Measurements from ENCODE around the gene CBFA2T2.
"Not testable (repeated sequence)": the region's sequence is repeated elsewhere in the genome, so short reads cannot be mapped to it uniquely, and the experiment has no call there.

CBFA2T2 gene

DNA sequence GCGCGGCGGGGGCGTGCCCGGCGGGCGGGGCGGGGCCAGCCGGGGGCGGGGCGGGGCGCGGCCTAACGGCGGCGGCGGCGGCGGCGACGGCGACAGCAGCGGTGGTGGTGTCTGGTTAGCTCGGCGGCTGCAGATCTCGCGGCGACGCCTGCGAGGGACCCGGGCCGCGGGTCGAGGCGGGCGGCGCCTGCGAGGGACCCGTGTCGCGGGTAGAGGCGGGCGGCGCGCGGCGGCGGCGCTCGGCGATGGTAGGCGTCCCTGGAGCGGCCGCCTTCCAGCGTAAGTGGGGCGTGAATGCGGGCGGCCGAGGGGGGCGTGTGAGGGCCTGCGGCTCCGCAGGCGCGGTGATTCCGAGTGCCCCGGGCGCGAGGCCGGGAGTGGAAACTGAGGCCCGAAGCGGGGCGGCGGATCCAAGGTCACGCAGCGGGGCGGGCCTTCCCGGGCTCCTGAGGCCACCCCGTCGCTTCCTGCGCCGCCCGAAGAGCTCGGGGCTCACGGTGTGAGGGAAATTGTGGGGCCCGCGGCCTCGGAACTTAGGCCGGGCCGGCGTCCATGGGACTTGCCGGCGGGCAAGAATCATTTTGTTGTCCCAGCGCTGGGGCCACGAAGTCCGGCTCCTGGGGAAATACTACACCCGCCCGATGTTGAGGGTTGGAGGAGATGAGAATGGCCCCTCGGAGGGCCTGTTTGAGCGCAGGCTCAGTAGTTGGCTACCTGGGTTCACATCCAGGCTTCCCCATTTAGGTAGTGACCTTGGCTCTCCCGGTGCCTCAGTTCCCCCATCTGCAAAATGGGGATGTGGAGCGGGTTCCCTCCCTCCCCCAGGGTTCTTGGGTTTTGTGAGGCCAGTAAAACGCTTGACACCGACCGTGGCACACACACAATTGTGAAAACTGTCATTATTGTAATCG, at the start of gene CBFA2T2:
Gene CBFA2T2 (plus strand): TSS at position 74 of the 911 bp plus-strand sequence. CDS start 172 bp downstream, at position 246.
- no peak for DNase-seq (ENCODE audit: low read depth, low spot score)
- Histone ChIP-seq H3K4me1 (ENCODE audit: insufficient read depth, insufficient read length) (no peaks in the 10 kb centered on the region), H3K9me3 (ENCODE audit: insufficient read depth, low read length) (no peaks in the 10 kb centered on the region), H3K36me3 (ENCODE audit: insufficient read depth, insufficient read length, low read length) (no peaks in the 10 kb centered on the region), H3K4me3 (ENCODE audit: insufficient read length, low read depth) (peak within 1 kb of the TSS; percentile 69), H3K9ac (ENCODE audit: insufficient read length, low read depth) (peak within 1 kb of the TSS; percentile 76), H3K27me3 (ENCODE audit: insufficient read depth, insufficient read length) (no peaks in the 10 kb centered on the region)
- TF ChIP-seq YY1 (IDR thresholded peaks at IDR 0.05; ENCODE audit: insufficient read depth, insufficient read length) = no peak
- no peak for TF ChIP-seq ZNF274 (IDR thresholded peaks at IDR 0.05; ENCODE audit: low read depth, low read length)
- TF ChIP-seq SUZ12 (IDR thresholded peaks at IDR 0.05; ENCODE audit: extremely low read depth, insufficient read depth, insufficient read length) = no peak

DNA sequence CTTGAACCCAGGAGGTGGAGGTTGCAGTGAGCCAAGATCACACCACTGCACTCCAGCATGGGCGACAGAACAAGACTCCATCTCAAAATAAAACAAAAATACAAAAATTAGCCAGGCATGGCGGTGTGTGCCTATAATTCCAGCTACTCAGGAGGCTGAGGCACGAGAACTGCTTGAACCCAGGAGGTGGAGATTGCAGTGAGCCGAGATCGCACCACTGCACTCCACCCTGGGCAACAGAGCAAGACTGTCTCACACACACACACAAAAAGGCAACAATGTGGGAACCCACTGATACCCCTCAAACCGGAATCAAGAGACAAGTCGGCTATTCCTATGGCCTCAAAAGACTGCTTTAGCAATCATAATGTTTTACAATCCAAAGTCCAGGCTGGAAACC, 49.3 kb upstream of the CBFA2T2 start:
- peaks cover 21% of the 10 kb centered on the region for H3K27me3 ChIP-seq (ENCODE audit: insufficient read depth, insufficient read length)
- not testable (repeated sequence) for H3K4me1 ChIP-seq (ENCODE audit: insufficient read depth, insufficient read length); H3K9ac ChIP-seq (ENCODE audit: insufficient read length, low read depth); H3K36me3 ChIP-seq (ENCODE audit: insufficient read depth, insufficient read length, low read length); DNase-seq (ENCODE audit: low read depth, low spot score); H3K9me3 ChIP-seq (ENCODE audit: insufficient read depth, low read length); H3K4me3 ChIP-seq (ENCODE audit: insufficient read length, low read depth)

DNA sequence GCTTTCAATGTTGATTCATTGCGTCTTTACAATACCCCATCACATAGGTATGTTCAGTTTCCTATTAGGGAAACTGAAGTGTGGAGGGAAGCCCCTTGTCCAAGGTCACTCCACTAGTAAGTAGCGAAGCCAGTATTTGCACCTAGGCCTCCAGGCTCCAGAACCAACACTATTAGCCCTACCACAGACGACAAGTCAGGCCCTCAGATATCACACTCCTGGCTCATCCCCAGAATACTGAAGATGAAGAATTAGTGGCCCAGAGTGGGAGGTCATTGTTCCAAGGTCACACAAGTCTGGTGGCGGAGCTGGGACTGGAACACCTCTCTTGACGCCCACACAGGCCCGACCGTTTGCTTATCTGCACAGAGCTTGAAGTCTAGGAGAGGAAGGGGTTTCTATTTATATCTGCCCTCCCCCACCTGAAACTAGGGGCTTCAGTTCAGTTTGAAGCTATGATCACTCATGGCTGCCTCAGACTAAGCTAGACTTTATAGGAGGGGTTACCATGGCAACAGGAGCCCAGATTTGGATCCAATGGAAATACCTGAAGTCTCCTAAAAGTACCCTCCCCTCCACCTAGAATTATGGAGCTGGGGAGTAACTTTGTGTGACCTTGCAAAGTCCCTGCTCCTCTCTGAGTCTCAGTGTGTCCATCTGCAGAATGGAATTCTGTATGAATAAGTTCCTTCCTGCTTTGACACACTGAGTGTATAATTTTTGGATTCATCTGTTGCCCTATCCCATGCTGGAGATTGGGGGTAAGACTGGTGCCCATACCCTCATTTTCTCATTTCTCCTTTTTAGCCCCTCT, 48.5 kb upstream of the CBFA2T2 start:
- TF ChIP-seq ZNF274 (IDR thresholded peaks at IDR 0.05; ENCODE audit: low read depth, low read length) (no peak), SUZ12 (IDR thresholded peaks at IDR 0.05; ENCODE audit: extremely low read depth, insufficient read depth, insufficient read length) (no peak), YY1 (IDR thresholded peaks at IDR 0.05; ENCODE audit: insufficient read depth, insufficient read length) (no peak)

DNA sequence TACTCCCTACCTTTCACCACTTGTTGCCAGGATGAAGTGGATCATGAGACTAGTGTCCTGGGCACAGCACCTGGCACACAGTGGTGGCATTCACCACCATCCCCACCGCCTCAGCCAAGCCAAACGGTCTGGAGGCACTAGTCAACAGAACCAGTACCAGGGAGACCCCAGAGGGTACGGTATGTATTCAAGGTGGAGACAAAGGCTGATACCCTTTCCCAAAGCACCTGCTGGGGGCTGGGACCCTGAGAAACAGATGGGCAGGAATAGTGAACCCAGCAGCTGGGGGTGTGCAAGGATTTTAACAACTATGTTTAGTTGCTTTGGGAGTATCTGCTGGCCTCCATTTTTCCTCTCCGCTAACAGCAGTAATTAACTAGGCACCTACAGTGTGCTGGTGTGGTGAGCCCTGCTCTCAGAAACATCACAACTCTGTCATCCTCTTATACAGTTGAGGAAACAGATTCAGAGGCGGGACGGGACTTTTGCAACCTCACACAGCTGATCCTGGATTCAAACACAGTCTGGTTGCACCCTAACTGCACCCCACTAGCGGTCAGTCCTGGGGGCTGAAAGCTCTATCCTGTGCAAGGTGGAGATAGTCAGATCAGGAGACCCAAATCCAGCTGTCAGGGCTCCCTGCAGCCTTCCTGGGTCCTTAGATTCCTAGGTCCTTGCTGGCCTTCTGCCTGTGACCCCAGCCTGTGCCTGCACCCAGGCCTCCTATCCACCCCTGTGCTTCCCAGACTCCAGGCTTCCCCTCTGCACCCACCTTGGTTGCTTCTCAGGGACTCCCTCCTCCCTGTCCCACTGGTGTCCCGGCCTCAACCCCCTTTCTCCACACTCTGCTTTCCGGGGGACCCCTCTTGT, 47.5 kb upstream of the CBFA2T2 start:
- Histone ChIP-seq H3K9me3 (ENCODE audit: insufficient read depth, low read length) (no peaks in the 10 kb centered on the region), H3K27me3 (ENCODE audit: insufficient read depth, insufficient read length) (peaks cover 21% of the 10 kb centered on the region), H3K36me3 (ENCODE audit: insufficient read depth, insufficient read length, low read length) (no peaks in the 10 kb centered on the region), H3K9ac (ENCODE audit: insufficient read length, low read depth) (peak overlapping the region; percentile 64), H3K4me3 (ENCODE audit: insufficient read length, low read depth) (peak overlapping the region; percentile 55), H3K4me1 (ENCODE audit: insufficient read depth, insufficient read length) (peaks cover 10% of the 10 kb centered on the region)
- DNase-seq (ENCODE audit: low read depth, low spot score) = no peak
- TF ChIP-seq ZNF274 (IDR thresholded peaks at IDR 0.05; ENCODE audit: low read depth, low read length) (no peak), SUZ12 (IDR thresholded peaks at IDR 0.05; ENCODE audit: extremely low read depth, insufficient read depth, insufficient read length) (no peak), YY1 (IDR thresholded peaks at IDR 0.05; ENCODE audit: insufficient read depth, insufficient read length) (no peak)

More for the DNA sequence above, 48.5 kb upstream of the CBFA2T2 start:
- Histone ChIP-seq H3K4me1 (ENCODE audit: insufficient read depth, insufficient read length) (peaks cover 10% of the 10 kb centered on the region), H3K9me3 (ENCODE audit: insufficient read depth, low read length) (no peaks in the 10 kb centered on the region), H3K36me3 (ENCODE audit: insufficient read depth, insufficient read length, low read length) (no peaks in the 10 kb centered on the region), H3K27me3 (ENCODE audit: insufficient read depth, insufficient read length) (peaks cover 21% of the 10 kb centered on the region), H3K4me3 (ENCODE audit: insufficient read length, low read depth) (no peak overlapping the region), H3K9ac (ENCODE audit: insufficient read length, low read depth) (no peak overlapping the region)
- DNase-seq (ENCODE audit: low read depth, low spot score) = no peak

DNA sequence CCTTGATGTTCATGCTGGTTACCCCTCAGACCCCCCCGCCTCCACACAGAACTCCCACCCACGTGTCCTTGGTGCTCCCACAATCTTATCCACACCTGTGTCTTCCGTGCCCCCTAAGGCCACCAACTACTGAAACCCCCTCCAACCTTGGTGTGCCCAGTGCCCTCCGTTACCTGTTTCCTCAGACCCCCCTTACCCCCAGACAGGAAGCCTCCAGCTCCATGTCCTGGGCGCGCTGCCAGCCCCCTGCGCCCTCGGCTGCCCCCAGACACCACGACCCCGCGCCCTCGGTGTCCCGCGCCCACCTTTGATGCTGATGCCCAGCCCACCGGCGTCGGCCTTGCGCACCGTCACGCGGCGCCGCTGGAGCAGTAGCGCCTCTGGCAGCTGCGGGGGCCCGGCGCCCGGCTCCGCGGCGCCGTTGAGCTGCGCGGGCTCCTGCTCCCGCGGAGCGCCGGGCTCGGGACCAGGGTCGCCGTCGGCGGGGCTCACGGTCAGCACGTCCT, 46.8 kb upstream of the CBFA2T2 start:
- H3K4me1 ChIP-seq (ENCODE audit: insufficient read depth, insufficient read length) = peaks cover 7% of the 10 kb centered on the region
- TF ChIP-seq ZNF274 (IDR thresholded peaks at IDR 0.05; ENCODE audit: low read depth, low read length) (no peak), YY1 (IDR thresholded peaks at IDR 0.05; ENCODE audit: insufficient read depth, insufficient read length) (no peak), SUZ12 (IDR thresholded peaks at IDR 0.05; ENCODE audit: extremely low read depth, insufficient read depth, insufficient read length) (no peak)
- no peak for DNase-seq (ENCODE audit: low read depth, low spot score)
- H3K9ac ChIP-seq (ENCODE audit: insufficient read length, low read depth) = peak overlapping the region; percentile 64
- H3K9me3 ChIP-seq (ENCODE audit: insufficient read depth, low read length) = no peaks in the 10 kb centered on the region
- H3K36me3 ChIP-seq (ENCODE audit: insufficient read depth, insufficient read length, low read length) = no peaks in the 10 kb centered on the region
- H3K4me3 ChIP-seq (ENCODE audit: insufficient read length, low read depth) = peak overlapping the region; percentile 55
- H3K27me3 ChIP-seq (ENCODE audit: insufficient read depth, insufficient read length) = peaks cover 21% of the 10 kb centered on the region

DNA sequence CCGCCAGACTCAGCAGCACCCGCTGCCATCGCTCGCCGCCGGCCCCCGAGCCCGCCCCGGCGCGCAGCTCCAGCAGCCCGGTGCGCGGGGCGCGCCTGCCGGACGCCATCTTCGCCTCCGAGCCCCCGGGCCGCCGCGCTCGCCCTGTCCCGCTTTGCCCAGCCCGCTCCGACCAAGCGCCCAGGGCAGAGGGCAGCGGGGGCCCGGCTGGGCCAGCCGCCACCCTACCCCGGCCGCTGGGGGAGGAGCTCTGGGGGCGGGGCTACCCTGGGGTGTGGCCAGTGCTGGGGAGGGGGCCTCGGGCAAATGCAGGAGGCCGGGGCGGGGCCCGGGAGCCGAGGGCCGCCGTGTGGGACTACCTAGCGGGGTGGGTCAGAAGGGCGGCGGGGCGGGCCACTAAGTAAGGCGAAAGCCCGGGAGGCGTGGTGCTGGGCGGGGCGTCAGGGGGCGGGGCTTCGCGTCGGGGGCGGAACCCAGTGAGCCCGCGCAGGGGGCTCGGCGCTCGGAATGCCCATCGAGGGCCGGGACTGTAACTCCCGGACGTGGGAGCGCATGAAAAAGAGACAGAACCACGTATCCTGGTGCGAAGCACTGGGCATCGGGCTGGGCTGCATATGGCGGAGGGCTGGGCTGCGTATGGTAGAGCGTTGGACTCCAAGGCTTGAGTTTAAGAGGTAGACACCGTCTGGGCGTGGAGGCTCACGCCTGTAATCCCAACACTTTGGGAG, 46.2 kb upstream of the CBFA2T2 start, which contains the start of gene SNTA1:
Gene SNTA1 (minus strand): TSS at position 252 of the 728 bp plus-strand sequence. CDS start 143 bp downstream, at position 109.
- Histone ChIP-seq H3K9ac (ENCODE audit: insufficient read length, low read depth) (peak within 1 kb of the TSS; percentile 64), H3K27me3 (ENCODE audit: insufficient read depth, insufficient read length) (peaks cover 21% of the 10 kb centered on the region), H3K9me3 (ENCODE audit: insufficient read depth, low read length) (no peaks in the 10 kb centered on the region), H3K4me3 (ENCODE audit: insufficient read length, low read depth) (peak within 1 kb of the TSS; percentile 55), H3K4me1 (ENCODE audit: insufficient read depth, insufficient read length) (peaks cover 7% of the 10 kb centered on the region), H3K36me3 (ENCODE audit: insufficient read depth, insufficient read length, low read length) (no peaks in the 10 kb centered on the region)
- no peak for TF ChIP-seq SUZ12 (IDR thresholded peaks at IDR 0.05; ENCODE audit: extremely low read depth, insufficient read depth, insufficient read length)
- TF ChIP-seq ZNF274 (IDR thresholded peaks at IDR 0.05; ENCODE audit: low read depth, low read length) = no peak
- TF ChIP-seq YY1 (IDR thresholded peaks at IDR 0.05; ENCODE audit: insufficient read depth, insufficient read length) = no peak
- DNase-seq (ENCODE audit: low read depth, low spot score) = peak; percentile 65

Data from NT2/D1 (cell line).